ENCODE measurements around the gene APP. TPM values are rescaled to one million over a fixed set of nuclear protein-coding genes. Genes with fewer than 3 reads are reported as not detected.

The APP gene
- total RNA-seq, 1 donor, result 404 TPM

GRCh38 chr21:26042181-26042876 lies 128.2 kb downstream of the APP start:
- DNase-seq (ENCODE audit: low read depth), result no peak
- no peak overlapping the region for H3K4me3 ChIP-seq (ENCODE audit: low read depth, low read length)
- TF ChIP-seq CTCF (IDR thresholded peaks at IDR 0.05; ENCODE audit: insufficient read depth, low read length), result no peak

GRCh38 chr21:26041431-26042180 lies 129.0 kb downstream of the APP start:
- peak; percentile 37 for DNase-seq (ENCODE audit: low read depth)
- no peak overlapping the region for H3K4me3 ChIP-seq (ENCODE audit: low read depth, low read length)
- no peak for TF ChIP-seq CTCF (IDR thresholded peaks at IDR 0.05; ENCODE audit: insufficient read depth, low read length)

GRCh38 chr21:26036916-26037315 lies 133.7 kb downstream of the APP start:
- DNase-seq (ENCODE audit: low read depth), result no peak
- no peak for TF ChIP-seq CTCF (IDR thresholded peaks at IDR 0.05; ENCODE audit: insufficient read depth, low read length)
- H3K4me3 ChIP-seq (ENCODE audit: low read depth, low read length), result no peak overlapping the region

GRCh38 chr21:26032263-26032662 lies 138.3 kb downstream of the APP start:
- H3K4me3 ChIP-seq (ENCODE audit: low read depth, low read length), result no peak overlapping the region
- no peak for TF ChIP-seq CTCF (IDR thresholded peaks at IDR 0.05; ENCODE audit: insufficient read depth, low read length)
- DNase-seq (ENCODE audit: low read depth), result no peak

- no peak for TF ChIP-seq CTCF (IDR thresholded peaks at IDR 0.05; ENCODE audit: insufficient read depth, low read length)
- DNase-seq (ENCODE audit: low read depth), result no peak
- no peak overlapping the region for H3K4me3 ChIP-seq (ENCODE audit: low read depth, low read length)
Measured at GRCh38 chr21:26028183-26028582, 142.4 kb downstream of the APP start.

GRCh38 chr21:26027696-26028095 lies 142.9 kb downstream of the APP start:
- no peak for DNase-seq (ENCODE audit: low read depth)
- H3K4me3 ChIP-seq (ENCODE audit: low read depth, low read length), result no peak overlapping the region
- no peak for TF ChIP-seq CTCF (IDR thresholded peaks at IDR 0.05; ENCODE audit: insufficient read depth, low read length)
